HPDE6-E6E7 (cell line): ENCODE results near the gene KRTAP2-3.

ENCODE experiments used
- DNase-seq: peaks from one replicate; pipeline ENCODE4 v3.0.0; 2011; ENCODE audit warnings: missing footprints; ENCODE audit errors: extremely low spot score

KRTAP2-3 gene

GRCh38 chr17:41029633-41030245 lies 30.2 kb downstream of the KRTAP2-3 start, which contains the start of gene KRTAP1-4:
Gene KRTAP1-4, minus strand, starts transcription at chr17:41030195. Its CDS starts 117 bp downstream, at chr17:41030078.
- no peak for DNase-seq

DNA sequence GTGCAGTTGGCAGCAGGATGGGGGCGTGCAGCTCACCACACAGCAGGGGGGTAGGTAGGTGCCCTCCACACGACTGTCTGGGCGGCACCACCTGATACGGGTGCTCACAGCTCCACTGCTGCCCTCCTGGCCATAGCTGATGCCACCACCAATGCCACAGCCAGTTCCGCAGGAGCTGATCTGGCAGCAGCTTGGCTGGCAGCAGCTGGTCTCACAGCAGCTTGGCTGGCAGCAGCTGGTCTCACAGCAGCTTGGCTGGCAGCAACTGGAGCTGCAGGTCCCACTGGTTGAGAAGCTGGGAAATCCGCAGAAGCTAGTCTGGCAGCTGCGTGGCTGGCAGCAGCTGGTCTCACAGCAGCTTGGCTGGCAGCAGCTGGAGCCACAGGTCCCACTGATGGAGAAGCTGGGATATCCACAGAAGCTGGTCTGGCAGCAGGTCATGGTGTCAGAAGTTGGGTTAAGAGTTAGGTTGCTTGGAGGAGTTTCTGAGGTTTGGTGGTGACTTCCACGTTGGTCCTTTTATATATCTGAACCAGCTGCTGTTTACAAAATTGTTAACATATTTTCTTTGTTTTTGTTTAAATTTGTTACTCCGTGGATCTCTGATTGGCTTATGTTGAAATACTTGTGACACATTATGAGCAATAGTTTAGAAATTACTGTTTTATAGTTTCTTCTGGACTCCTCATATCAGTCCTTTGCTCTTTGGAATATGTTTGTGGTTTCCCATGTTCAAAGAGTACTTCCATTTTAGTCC lies 33.0 kb downstream of the KRTAP2-3 start, which contains the start of gene KRTAP1-5:
Gene KRTAP1-5, minus strand, starts transcription at position 494 of the 757 bp plus-strand sequence. Its CDS starts 53 bp downstream, at position 441.
- no peak for DNase-seq

DNA sequence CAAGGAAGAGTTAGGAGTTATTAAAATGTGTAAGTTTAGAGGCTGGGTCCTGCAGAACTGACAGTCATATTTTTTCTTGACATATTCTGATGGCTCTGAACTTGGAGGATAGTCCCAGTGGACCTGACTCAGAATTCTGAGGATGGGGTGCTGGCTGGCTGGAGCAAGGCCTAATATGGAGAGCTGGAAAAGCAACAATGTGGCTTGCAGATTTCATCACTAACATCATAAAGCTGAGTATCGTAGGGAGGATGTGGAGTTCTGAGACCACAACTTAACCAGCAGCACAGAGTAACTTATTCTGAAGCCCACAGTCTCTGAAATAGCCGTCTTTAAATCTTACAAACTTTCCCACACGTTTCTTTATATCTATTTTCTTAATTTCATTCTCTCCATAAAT lies 35.2 kb downstream of the KRTAP2-3 start:
- DNase-seq, result no peak

DNA sequence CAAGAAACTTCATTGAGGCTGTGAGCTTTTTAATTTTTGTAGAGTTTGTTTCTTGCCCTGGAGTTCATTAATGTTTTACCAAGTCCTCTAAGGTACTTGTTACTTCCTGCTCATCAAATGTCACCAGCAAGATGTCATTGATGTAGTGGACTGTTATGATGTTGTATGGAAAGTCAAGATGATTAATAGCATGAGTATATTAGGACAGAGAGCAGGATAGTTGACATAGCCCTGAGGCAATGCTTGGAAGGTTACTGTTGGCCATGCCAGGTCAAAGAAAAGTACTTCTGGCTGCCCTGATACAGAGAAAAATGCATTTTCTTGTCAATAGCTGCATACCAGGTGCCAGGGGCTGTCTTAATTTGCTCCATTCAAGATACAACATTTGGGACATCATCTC lies 39.6 kb downstream of the KRTAP2-3 start:
- no peak for DNase-seq

DNA sequence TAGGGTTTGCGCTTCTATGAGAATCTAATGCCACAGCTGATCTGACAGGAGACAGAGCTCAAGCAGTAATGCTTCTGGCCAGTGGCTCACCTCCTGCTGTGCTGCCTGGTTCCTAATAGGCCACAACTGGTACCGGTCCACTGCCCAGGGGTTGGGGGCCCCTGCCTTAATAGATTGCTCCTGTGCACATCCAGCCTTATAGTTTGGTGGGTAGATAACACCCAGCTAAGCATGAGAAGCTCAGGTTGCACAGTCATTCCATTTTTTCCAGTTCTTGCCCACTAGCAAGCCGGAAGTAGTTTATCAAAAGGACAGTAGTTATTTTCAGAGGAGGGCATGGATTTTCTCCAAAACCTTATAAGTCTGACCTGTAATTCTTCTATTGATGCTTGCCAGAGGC lies 40.5 kb downstream of the KRTAP2-3 start:
- no peak for DNase-seq

DNA sequence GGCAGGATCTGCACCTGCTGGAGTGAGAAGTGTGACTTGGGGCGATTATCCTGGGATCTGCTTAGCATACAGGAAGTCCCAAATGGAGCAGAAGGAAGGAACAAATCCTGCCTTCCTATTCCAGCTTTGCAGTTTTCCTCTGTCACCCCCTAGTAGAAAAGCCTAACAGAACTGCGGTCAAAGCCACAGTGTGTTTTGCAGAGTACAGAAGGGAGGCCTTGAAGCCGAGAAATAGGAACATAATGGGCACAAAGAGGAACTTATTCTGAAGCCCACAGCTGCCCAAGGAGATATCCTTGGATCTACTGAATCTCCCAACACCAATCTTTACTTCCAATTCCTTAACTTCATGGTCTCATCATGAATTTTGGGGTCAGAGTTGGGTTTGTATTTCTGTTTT lies 41.4 kb downstream of the KRTAP2-3 start:
- no peak for DNase-seq

- no peak for DNase-seq
These were observed 43.2 kb downstream of the KRTAP2-3 start for GRCh38 chr17:41016578-41017215.

DNA sequence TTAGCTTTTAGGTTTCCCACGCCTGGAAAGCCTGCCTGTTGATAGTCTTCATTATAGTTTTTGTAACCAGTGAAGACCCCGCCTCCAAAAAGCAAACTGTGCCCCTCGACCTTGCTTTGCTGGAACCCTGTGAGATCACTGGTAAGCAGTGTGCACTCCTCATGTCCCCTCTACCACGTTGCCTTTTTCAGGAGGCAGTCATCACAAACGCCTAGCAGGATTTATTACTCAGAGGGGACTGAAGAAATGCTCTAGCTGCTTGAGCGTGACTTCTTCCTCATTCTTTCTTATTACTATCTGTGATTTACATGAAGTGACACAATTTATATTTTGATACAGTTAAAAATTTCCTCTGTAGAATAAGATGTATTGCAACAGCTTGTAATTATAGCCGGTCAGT lies 44.5 kb downstream of the KRTAP2-3 start:
- no peak for DNase-seq

DNA sequence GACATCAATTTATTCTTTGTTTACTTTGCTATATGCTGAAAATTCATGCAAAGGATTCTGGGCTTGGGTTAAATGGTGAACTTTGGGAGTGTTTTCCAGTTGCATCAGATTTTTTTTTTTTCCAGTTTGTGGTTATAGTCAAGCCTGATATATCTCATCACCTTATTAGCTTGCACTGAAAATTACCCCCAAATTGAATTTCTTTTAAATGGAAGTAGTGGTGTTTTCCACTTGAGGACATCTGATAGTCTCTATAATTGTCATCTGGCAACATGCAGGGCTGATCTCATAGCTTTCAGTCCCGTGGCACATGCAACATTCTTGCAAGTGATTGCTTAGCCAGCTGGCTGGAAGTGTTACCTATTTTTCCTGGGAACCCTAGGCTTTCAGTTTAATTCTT lies 46.3 kb downstream of the KRTAP2-3 start:
- no peak for DNase-seq

DNA sequence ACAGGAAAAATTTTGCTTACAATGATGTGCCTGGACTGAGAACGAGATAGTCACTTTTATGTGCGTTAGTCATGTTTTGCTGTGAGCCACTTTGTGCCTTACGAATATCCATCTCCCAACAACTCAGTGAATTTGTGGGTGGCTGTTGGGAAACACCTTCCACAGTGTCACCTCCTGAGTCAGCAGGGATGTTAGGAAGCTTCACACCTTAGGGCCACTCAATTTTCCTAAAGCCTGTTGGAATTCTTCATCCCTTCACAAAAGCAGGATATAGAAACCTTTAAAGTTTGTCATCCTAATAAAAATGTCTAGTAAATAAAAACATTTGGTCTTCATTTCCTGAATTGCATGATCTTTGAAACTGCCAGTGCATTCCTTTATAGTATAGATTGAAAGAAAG lies 46.7 kb downstream of the KRTAP2-3 start:
- DNase-seq, result no peak

GRCh38 chr17:41012326-41013120 lies 47.4 kb downstream of the KRTAP2-3 start:
- no peak for DNase-seq

- no peak for DNase-seq
These were observed 49.5 kb downstream of the KRTAP2-3 start for GRCh38 chr17:41010441-41010840.

GRCh38 chr17:41009936-41010335 lies 50.0 kb downstream of the KRTAP2-3 start:
- DNase-seq, result no peak

GRCh38 chr17:41009301-41009760 lies 50.6 kb downstream of the KRTAP2-3 start:
- DNase-seq, result no peak
